Suprapubic skin (tissue), 3 donors: Measurements from ENCODE around the gene R3HDML.

Experiments used
- CTCF ChIP-seq, 2 donors: fragments of 200-600 bp in 1 of 2; fragments of 450-650 bp in 1 of 2; sonication (generic) in 1 of 2; IDR thresholded peaks; one replicate each; pipeline ENCODE4 v1.5.1; 2016 to 2019; ENCODE audit warnings: antibody characterized with exemption in 2 of 2, mild to moderate bottlenecking in 1 of 2, moderate library complexity in 1 of 2
- POLR2A ChIP-seq, 2 donors: fragments of 450-650 bp; IDR thresholded peaks; one replicate each; pipeline ENCODE4 v1.6.1; 2017; ENCODE audit warnings: antibody characterized with exemption in 2 of 2, mild to moderate bottlenecking in 2 of 2, moderate library complexity in 2 of 2

DNA sequence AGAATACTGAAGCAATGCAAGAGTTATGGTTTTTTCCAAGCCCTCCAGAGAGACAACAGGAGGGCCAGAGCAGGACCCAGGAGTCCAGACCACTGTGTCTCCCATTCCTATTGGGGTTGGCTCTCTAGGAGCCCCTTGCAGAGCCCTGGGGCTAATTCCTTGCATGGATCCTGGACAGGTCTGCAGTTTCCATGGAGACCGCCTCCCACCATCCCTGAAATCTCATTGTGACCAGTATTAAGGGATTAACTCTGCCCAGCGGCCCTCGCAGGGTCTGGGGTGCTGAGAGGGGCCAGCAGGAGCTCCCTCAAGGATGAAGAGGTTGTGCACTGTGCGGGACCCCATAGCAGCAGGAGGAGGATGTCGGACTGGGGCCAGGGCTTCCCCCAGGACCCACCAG, 53.4 kb downstream of the R3HDML start:
- no peak for TF ChIP-seq CTCF (IDR thresholded peaks at IDR 0.05)
- no peak for TF ChIP-seq POLR2A (IDR thresholded peaks at IDR 0.05)
